ENCODE measurements around the gene TRIM21.
"Not testable (repeated sequence)": the region's sequence is repeated elsewhere in the genome, so short reads cannot be mapped to it uniquely, and the experiment has no call there.

The TRIM21 gene

DNA sequence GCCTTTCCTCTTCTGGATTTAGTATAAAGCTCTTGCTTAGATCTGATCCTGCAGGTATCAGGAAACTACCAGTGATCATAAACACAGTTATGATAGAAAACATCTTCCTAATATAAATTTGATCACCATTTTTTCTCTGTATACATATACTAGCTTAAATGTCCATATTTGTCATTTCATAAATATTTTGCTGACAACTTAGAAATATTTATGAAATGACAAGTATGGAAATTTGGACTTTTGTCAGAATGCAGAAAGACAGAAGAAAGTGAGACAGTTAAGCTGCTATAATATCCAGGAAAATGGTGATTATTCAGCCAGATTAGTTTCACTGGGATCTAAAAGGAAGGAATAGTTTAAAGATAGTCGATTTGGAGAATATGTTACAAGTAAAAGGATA, 22.8 kb upstream of the TRIM21 start:
- TF ChIP-seq, protein P1, sequence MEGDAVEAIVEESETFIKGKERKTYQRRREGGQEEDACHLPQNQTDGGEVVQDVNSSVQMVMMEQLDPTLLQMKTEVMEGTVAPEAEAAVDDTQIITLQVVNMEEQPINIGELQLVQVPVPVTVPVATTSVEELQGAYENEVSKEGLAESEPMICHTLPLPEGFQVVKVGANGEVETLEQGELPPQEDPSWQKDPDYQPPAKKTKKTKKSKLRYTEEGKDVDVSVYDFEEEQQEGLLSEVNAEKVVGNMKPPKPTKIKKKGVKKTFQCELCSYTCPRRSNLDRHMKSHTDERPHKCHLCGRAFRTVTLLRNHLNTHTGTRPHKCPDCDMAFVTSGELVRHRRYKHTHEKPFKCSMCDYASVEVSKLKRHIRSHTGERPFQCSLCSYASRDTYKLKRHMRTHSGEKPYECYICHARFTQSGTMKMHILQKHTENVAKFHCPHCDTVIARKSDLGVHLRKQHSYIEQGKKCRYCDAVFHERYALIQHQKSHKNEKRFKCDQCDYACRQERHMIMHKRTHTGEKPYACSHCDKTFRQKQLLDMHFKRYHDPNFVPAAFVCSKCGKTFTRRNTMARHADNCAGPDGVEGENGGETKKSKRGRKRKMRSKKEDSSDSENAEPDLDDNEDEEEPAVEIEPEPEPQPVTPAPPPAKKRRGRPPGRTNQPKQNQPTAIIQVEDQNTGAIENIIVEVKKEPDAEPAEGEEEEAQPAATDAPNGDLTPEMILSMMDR (IDR thresholded peaks at IDR 0.05; ENCODE audit: borderline replicate concordance, insufficient read depth, low read depth, low read length): no peak
- no peak overlapping the region for H3K4me3 ChIP-seq (ENCODE audit: low read depth, low read length)

DNA sequence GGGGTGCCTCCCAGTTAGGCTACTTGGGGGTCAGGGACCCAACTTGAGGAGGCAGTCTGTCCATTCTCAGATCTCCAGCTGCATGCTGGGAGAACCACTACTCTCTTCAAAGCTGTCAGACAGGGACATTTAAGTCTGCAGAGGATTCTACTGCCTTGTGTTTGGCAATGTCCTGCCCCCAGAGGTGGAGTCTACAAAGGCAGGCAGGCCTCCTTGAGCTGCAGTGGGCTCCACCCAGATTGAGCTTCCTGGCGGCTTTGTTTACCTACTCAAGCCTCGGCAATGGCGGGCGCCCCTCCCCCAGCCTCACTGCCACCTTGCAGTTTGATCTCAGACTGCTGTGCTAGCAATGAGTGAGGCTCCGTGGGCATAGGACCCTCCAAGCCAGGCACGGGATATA, 12.7 kb upstream of the TRIM21 start:
- H3K4me3 ChIP-seq (ENCODE audit: low read depth, low read length): not testable (repeated sequence)

DNA sequence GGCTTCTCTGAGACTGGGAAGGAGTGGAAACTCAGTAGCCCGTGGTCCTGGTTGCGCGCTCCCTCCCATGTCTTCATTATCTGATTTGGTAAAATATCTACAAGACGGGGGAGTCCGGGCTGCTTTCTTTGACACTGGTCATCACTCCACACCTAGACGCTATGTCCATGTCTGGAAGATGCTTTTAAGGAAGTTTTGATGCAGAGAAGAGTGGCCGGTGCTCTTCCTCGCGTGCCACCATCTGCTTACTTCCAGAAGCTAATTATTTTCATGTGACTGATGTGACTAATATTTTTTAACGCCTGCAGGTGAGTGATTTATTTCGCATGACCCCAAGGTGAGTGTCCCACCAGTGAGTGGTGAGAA, 339 bp upstream of the TRIM21 start:
- TF ChIP-seq, protein P1 (IDR thresholded peaks at IDR 0.05; ENCODE audit: borderline replicate concordance, insufficient read depth, low read depth, low read length): no peak
- no peak overlapping the region for H3K4me3 ChIP-seq (ENCODE audit: low read depth, low read length)

DNA sequence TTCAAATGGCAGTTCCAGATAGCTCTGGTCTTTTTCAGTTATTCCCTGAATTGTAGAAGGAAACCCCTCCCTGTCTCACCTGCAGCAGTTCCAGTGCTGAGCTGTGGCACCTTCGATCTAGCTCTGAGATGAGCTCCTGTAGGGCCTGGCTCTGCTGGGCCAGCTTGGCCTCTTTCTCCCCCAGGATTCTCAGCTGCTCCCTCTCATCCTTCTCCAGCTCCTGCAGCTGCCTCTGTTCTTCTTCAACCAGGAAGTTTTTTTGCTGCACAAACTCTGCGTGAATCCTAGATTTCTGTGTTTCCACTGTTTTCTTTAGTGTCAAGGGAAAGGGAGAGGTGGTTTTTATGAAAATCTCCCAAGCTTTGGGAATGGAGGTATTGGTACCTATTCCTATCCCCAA, 5.3 kb downstream of the TRIM21 start:
- H3K4me3 ChIP-seq (ENCODE audit: low read depth, low read length): no peak overlapping the region
- TF ChIP-seq, protein P1 (IDR thresholded peaks at IDR 0.05; ENCODE audit: borderline replicate concordance, insufficient read depth, low read depth, low read length): no peak

DNA sequence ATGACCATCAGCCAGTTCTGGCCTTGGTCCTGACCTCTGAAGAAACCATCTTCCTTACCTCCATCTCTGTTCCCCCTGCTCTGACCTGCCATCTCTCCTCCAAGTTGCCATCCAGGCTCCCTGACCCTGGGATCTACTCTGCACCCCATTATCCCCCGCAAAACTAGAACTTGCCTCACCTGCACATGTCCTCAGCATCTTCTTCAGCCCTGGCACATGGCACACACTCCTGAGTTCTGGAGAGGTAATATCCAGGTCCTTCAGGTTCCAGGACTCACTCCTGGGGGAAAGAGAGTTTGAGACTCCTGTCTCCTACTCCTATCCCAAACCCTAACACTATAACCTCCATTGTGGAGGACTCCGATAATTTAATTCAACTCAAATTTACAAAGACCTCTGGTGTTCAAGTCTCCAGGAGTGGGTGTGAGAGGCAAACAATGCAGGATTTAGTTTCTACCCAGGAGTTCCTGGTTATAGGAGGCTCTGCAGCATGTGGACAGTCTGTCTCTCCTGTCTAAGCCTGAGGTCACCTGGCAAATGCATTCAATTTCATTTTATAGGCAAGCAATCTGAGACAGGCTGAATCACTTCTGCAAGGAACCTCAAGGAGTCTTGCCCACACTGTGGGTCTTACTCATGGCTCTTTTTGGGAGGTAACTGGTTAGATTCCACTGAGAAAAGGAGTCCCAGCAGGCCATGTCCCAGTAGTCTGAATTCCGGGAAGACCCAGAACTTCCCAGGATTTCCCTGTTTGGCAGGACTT, 7.3 kb downstream of the TRIM21 start:
- TF ChIP-seq, protein P1 (IDR thresholded peaks at IDR 0.05; ENCODE audit: borderline replicate concordance, insufficient read depth, low read depth, low read length): no peak

DNA sequence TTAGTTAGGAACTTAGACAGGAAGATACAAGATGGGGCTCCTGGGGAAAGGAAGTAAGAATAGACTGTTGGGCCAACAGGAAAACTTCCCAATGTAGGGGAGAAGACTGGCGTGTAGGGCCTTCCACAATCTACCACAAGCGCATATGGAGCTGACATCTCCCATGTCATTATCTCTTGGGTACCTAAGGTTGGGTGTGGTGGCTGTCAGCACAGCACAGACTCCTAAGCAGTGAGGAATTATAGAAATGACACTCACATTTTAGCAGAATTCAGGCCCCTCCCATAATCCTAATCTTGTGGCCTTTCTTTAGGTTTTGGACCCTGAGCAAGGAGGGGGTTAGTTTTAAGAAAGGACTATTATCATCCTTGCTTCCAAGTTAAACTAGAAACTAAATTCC, 11.6 kb downstream of the TRIM21 start:
- no peak overlapping the region for H3K4me3 ChIP-seq (ENCODE audit: low read depth, low read length)
- TF ChIP-seq, protein P1 (IDR thresholded peaks at IDR 0.05; ENCODE audit: borderline replicate concordance, insufficient read depth, low read depth, low read length): no peak

More for the DNA sequence above, 7.3 kb downstream of the TRIM21 start:
- no peak overlapping the region for H3K4me3 ChIP-seq (ENCODE audit: low read depth, low read length)

DNA sequence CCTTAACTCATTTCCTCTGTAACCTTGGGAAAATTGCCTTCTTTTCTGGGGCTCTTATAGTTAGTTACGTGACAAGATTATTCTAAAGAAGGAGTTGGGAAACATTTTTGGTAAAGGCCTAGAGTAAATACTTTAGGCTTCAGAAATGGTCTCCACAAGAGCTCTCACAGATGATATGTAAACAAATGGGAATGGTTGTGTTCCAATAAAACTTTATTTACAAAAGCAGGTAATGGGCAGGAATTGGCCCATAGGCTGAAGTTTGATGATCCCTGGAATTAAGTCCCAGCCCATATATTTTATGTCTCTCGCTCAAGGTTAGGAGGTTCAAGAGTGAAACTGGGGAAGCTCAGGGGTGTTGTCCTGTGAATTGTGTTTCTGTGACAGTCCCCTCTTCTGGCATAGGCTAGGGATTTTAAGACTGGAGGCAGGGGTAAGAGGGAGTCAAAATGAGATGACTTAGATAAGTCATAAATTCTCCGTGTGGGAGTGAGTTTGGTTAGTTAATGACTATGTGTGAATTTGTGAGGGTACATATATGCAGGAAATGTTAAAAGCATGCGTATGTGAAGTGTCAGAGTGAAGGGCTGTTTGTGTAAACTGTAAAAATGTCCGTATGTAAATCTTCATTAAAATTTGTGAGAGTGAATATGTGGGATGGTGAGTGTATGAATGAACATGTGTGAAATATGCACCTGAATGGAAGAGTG, 17.9 kb downstream of the TRIM21 start:
- TF ChIP-seq, protein P1 (IDR thresholded peaks at IDR 0.05; ENCODE audit: borderline replicate concordance, insufficient read depth, low read depth, low read length): no peak
- H3K4me3 ChIP-seq (ENCODE audit: low read depth, low read length): no peak overlapping the region

All from GM12875 (cell line).